ENCODE results near the gene CD164. TPM values are rescaled to one million over a fixed set of nuclear protein-coding genes. Genes with fewer than 3 reads are reported as not detected.

CD164 gene
- polyA plus RNA-seq, 3 donors = 106 to 392 (median 272) TPM

GRCh38 chr6:109342911-109343310 lies 39.4 kb downstream of the CD164 start:
- Histone ChIP-seq H3K27me3 (ENCODE audit: control insufficient read depth in 2 of 2, insufficient read depth in 2 of 2, low read length in 2 of 2) (no peaks in the 10 kb centered on the region), H4K20me1 (ENCODE audit: insufficient read depth, low read length) (no peaks in the 10 kb centered on the region), H2AFZ (ENCODE audit: insufficient read depth, low read depth, low read length, poor library complexity, severe bottlenecking) (no peak overlapping the region), H3K9me3 (replicated peaks in 1 of 2; ENCODE audit: control insufficient read depth in 1 of 2, insufficient read depth in 1 of 2, low read length in 2 of 2) (no peaks in the 10 kb centered on the region), H3K4me3 (replicated peaks in 1 of 3; ENCODE audit: low read depth in 2 of 3, low read length in 3 of 3) (no peak overlapping the region), H3K36me3 (replicated peaks in 1 of 2; ENCODE audit: control insufficient read depth in 1 of 2, insufficient read depth in 2 of 2, low read length in 2 of 2) (no peaks in the 10 kb centered on the region), H3K79me2 (ENCODE audit: insufficient read depth, low read length) (no peaks in the 10 kb centered on the region), H3K4me1 (ENCODE audit: control insufficient read depth in 1 of 2, insufficient read depth in 2 of 2, low read length in 2 of 2) (peaks cover 7% of the 10 kb centered on the region in 2 donors), H3K4me2 (replicated peaks; ENCODE audit: extremely low read depth, low read length, poor library complexity, severe bottlenecking) (no peak overlapping the region), H3K9ac (ENCODE audit: insufficient read depth, low read length, poor library complexity, severe bottlenecking) (no peak overlapping the region), H3K27ac (ENCODE audit: low read depth in 1 of 2, low read length in 2 of 2) (no peak overlapping the region)
- H3K27ac Mint-ChIP-seq = no peak overlapping the region
- H3K27me3 Mint-ChIP-seq (ENCODE audit: low read depth in 3 of 3) = peaks cover 0 to 4% (median 0%) of the 10 kb centered on the region in 3 donors
- no peak overlapping the region for H3K4me3 Mint-ChIP-seq
- WGBS (ENCODE audit: insufficient coverage) = 96% methylated on average over 3 of the region's 6 CpGs
- DNase-seq = no peak
- H3K4me1 Mint-ChIP-seq = peaks cover 16% of the 10 kb centered on the region
- no peak for TF ChIP-seq CTCF (IDR thresholded peaks at IDR 0.05)
- intact Hi-C loops (cut with micrococcal nuclease) = no loop called here
- peaks cover 0 to 2% (median 0%) of the 10 kb centered on the region in 7 donors for H3K9me3 Mint-ChIP-seq
- peaks cover 17 to 19% of the 10 kb centered on the region in 2 donors for H3K36me3 Mint-ChIP-seq

GRCh38 chr6:109342506-109342905 lies 39.8 kb downstream of the CD164 start:
- Mint-ChIP-seq H3K4me1 (peaks cover 12% of the 10 kb centered on the region), H3K9me3 (peaks cover 0 to 2% (median 0%) of the 10 kb centered on the region in 7 donors), H3K27ac (no peak overlapping the region), H3K27me3 (ENCODE audit: low read depth in 3 of 3) (peaks cover 0 to 4% (median 2%) of the 10 kb centered on the region in 3 donors), H3K36me3 (peaks cover 19 to 20% of the 10 kb centered on the region in 2 donors), H3K4me3 (no peak overlapping the region)
- no peak overlapping the region for H3K9ac ChIP-seq (ENCODE audit: insufficient read depth, low read length, poor library complexity, severe bottlenecking)
- H4K20me1 ChIP-seq (ENCODE audit: insufficient read depth, low read length) = no peaks in the 10 kb centered on the region
- H3K27ac ChIP-seq (ENCODE audit: low read depth in 1 of 2, low read length in 2 of 2) = no peak overlapping the region
- no peaks in the 10 kb centered on the region for H3K27me3 ChIP-seq (ENCODE audit: control insufficient read depth in 2 of 2, insufficient read depth in 2 of 2, low read length in 2 of 2)
- H3K4me1 ChIP-seq (ENCODE audit: control insufficient read depth in 1 of 2, insufficient read depth in 2 of 2, low read length in 2 of 2) = peaks cover 3% of the 10 kb centered on the region in 2 donors
- no peaks in the 10 kb centered on the region for H3K9me3 ChIP-seq (replicated peaks in 1 of 2; ENCODE audit: control insufficient read depth in 1 of 2, insufficient read depth in 1 of 2, low read length in 2 of 2)
- H3K36me3 ChIP-seq (replicated peaks in 1 of 2; ENCODE audit: control insufficient read depth in 1 of 2, insufficient read depth in 2 of 2, low read length in 2 of 2) = no peaks in the 10 kb centered on the region
- no peak overlapping the region for H2AFZ ChIP-seq (ENCODE audit: insufficient read depth, low read depth, low read length, poor library complexity, severe bottlenecking)
- no peak for TF ChIP-seq CTCF (IDR thresholded peaks at IDR 0.05)
- no peak overlapping the region for H3K4me2 ChIP-seq (replicated peaks; ENCODE audit: extremely low read depth, low read length, poor library complexity, severe bottlenecking)
- DNase-seq = no peak
- intact Hi-C loops (cut with micrococcal nuclease) = no loop called here
- no peak overlapping the region for H3K4me3 ChIP-seq (replicated peaks in 1 of 3; ENCODE audit: low read depth in 2 of 3, low read length in 3 of 3)
- no peaks in the 10 kb centered on the region for H3K79me2 ChIP-seq (ENCODE audit: insufficient read depth, low read length)
- 40% methylated on average over 3 of the region's 5 CpGs for WGBS (ENCODE audit: insufficient coverage)
